GM12891 (cell line): ENCODE data around the gene STS.

Experiments
- PAX5 ChIP-seq: IDR thresholded peaks from 2 replicates; pipeline ENCODE4 v1.6.1; 2011; ENCODE audit warnings: low read length, moderate library complexity, mild to moderate bottlenecking; ENCODE audit not compliant: insufficient read depth, severe bottlenecking
- POLR2A ChIP-seq: IDR thresholded peaks from 2 replicates; pipeline ENCODE4 v1.6.1; 2011; ENCODE audit warnings: low read depth, low read length, control low read depth
- POLR2AphosphoS5 ChIP-seq: IDR thresholded peaks from 2 replicates; pipeline ENCODE4 v1.6.1; 2011; ENCODE audit warnings: low read depth, low read length, control low read depth

GRCh38 chrX:7131621-7132020, 15.9 kb upstream of the STS start:
- TF ChIP-seq POLR2A (no peak), POLR2AphosphoS5 (no peak), PAX5 (no peak)
